Retinal pigment epithelial cell (primary cell): Measurements from ENCODE around the gene CIROP.
A peak's percentile ranks its signal among the peaks of the same experiment; 100 is the strongest.
"Not testable (repeated sequence)": the region's sequence is repeated elsewhere in the genome, so short reads cannot be mapped to it uniquely, and the experiment has no call there.

Experiments used
- DNase-seq: peaks from one replicate; pipeline ENCODE4 v3.0.0-alpha.2; 2010; ENCODE audit warnings: low read depth
- H3K4me3 ChIP-seq: 2 replicates; pipeline ENCODE4 v1.5.1; 2011; ENCODE audit warnings: mild to moderate bottlenecking, low read length, control low read depth, moderate library complexity
- TF ChIP-seq, protein P1 (sequence below): conservative IDR thresholded peaks from 2 replicates; pipeline ENCODE4 v1.5.1; 2011; ENCODE audit warnings: low read depth, low read length, control low read depth, inconsistent platforms

CIROP gene

DNA sequence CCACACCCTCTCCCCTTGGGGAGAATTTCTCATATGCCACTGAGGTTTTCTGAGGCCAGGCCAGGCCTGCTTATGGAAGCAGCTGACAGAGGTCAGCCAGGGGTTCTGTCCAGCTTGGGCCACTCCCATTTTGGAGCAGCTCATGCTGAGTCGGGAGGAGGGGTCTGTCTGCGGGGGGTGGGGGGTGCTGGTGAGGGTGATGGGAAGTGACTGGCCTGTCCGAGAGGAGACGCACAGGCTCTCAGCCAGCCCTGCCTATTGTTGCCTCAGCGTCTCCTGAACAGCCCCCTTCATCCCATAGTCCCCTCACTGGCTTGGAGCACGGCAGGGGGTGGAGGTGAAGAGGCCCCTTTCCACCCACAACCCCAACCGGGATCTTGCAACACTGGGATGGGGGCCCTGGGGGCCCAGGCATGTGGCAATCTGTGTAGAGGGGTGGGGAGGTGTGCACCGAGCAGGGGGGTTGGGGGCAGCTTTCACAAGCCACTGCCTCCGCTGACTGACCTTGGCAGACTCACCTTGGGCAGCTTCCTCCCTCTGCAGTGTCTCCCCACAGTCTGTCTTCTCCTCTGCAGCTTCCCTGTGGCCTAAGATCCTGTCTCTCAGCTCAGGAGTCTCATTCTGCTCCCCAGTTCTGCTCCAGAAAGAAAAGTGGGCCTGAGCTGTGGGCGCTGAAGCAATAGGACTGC, 8.8 kb upstream of the CIROP start:
- no peak overlapping the region for H3K4me3 ChIP-seq
- DNase-seq: peak; percentile 32
- TF ChIP-seq, protein P1, sequence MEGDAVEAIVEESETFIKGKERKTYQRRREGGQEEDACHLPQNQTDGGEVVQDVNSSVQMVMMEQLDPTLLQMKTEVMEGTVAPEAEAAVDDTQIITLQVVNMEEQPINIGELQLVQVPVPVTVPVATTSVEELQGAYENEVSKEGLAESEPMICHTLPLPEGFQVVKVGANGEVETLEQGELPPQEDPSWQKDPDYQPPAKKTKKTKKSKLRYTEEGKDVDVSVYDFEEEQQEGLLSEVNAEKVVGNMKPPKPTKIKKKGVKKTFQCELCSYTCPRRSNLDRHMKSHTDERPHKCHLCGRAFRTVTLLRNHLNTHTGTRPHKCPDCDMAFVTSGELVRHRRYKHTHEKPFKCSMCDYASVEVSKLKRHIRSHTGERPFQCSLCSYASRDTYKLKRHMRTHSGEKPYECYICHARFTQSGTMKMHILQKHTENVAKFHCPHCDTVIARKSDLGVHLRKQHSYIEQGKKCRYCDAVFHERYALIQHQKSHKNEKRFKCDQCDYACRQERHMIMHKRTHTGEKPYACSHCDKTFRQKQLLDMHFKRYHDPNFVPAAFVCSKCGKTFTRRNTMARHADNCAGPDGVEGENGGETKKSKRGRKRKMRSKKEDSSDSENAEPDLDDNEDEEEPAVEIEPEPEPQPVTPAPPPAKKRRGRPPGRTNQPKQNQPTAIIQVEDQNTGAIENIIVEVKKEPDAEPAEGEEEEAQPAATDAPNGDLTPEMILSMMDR: no peak

DNA sequence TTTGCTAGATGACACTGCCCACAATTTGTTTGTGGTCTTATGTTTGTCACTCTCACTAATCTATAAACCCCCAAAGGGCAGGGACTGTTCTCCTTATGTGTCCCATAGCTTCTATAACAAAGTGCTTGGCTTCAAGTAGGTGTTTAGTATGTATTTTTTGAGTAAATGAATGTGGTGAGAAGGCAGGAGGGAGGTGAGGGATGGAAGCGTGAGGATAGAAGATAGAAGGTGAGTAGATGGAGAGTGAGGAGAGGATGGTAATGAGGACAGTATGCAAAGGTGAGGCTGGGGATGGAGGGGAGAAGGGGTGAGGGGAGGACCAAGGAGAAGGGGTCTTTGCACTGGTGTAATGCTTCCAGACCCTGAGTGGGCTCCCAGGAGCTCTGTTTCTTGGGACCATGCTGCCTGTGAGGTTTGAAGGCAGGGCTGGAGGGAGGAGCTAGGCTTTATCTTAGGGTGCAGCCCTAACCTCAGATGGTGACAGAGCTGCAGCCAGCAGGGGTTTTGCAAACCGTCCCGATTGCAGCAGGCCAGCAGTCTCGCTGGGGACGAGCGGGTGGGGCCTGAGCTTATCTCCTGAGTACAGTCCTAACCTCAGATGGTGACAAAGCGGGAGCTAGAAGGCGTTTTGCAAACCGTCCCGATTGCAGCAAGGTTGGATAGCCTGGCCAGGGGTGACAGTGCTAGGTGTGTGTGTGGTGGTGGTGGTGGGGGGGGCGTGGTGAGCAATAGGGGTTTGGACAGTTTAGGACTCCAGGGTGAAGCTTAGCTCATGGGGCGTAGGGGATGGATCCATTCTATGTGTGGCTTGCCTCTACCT, 7.8 kb upstream of the CIROP start:
- DNase-seq: no peak
- H3K4me3 ChIP-seq: no peak overlapping the region
- TF ChIP-seq, protein P1: no peak

DNA sequence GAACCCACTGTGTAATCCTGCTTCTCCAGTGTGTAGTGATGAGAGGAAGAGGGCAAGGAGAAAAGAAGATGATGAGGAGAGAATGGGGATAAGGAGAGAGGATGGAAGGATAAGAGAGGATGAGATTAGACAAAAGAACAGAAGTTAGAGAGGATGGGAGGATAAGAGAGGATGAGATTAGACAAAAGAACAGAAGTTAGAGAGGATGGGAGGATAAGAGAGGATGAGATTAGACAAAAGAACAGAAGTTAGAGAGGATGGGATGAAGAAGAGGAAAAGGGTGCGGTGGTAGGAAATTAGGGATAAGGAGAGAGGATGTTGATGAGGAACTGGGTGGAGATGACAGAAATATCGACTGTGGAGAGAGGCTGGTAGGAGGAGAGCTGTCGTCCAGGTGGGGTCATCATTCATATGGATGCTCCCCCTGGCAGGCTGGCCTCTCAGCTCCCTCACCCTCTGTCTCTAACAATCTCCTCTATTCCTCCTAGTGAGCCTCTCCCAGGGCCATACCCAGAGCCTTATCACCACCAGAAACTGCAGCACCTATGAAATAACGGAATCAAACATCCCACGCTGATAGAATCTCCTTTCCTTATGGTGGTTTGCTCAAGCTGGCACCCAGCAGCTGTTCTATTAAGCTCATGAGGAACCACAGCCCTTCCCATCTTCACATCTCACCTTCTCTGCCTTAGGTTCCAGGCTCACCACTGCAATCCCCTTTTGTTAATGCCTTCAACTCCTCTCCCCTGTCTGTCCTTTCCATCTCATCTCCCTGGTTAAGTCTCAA, 6.0 kb upstream of the CIROP start:
- no peak overlapping the region for H3K4me3 ChIP-seq
- DNase-seq: no peak
- TF ChIP-seq, protein P1: no peak

DNA sequence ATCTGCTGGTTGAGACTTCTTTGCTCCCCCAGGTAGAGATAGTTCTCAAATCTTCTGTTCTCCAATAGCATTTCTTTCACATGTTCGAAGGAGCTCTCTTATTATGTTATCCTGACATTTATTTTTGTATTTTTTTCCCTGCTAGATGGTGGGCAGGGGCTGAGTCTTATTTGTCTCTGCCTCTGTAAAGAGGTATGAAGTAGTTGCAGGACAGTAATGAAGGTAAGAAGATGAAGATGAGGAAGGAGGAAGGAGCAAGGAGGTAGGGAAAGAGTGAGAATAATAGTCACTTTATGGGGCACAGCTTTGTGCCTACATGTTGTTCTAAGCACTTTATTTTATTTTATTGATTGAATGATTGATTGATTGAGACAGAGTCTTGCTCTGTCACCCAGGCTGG, 5.0 kb upstream of the CIROP start:
- H3K4me3 ChIP-seq: no peak overlapping the region
- no peak for DNase-seq
- TF ChIP-seq, protein P1: no peak

DNA sequence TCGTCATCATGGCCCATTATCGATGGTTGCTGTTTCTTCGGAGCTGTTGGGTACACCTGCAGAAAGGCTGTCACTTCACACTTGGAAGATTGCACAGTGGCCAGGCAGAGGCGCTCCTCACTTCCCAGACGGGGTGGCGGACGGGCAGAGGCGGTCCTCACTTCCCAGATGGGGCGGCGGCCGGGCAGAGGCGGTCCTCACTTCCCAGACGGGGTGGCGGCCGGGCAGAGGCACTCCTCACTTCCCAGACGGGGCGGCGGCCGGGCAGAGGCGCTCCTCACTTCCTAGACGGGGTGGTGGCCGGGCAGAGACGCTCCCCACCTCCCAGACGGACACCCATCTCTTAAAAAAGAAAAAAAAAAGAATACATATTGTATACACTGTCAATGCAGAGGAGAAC, 3.4 kb upstream of the CIROP start:
- not testable (repeated sequence) for DNase-seq

DNA sequence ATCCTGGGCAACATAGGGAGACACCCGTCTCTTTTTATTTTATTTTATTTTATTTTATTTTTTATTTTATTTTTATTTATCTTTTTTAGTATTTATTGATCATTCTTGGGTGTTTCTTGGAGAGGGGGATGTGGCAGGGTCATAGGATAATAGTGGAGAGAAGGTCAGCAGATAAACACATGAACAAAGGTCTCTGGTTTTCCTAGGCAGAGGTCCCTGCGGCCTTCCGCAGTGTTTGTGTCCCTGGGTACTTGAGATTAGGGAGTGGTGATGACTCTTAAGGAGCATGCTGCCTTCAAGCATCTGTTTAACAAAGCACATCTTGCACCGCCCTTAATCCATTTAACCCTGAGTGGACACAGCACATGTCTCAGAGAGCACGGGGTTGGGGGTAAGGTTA, 2.8 kb upstream of the CIROP start:
- not testable (repeated sequence) for H3K4me3 ChIP-seq, DNase-seq

More for the DNA sequence above, 3.4 kb upstream of the CIROP start:
- not testable (repeated sequence) for H3K4me3 ChIP-seq

DNA sequence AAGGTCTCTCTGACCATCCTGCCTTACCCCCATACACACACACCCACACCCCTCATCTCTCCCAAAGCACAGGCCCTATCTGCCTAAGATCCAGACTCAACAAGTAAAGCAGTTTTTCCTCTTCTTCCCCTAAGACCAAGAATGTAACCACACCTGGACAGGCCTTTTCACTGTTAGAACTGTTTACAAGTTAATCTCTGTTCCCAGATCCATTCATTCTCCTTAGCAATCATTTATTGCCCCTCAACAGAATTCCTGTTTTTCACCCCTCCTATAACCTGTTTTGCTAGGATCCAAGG, 1.9 kb upstream of the CIROP start:
- TF ChIP-seq, protein P1: no peak

More for the DNA sequence above, 1.9 kb upstream of the CIROP start:
- H3K4me3 ChIP-seq: no peak overlapping the region
- DNase-seq: no peak
